Fibroblast of lung (primary cell): ENCODE data around the gene SPNS1.
A peak's percentile ranks its signal among the peaks of the same experiment; 100 is the strongest.

Experiments used
- CTCF ChIP-seq, 2 donors: IDR thresholded peaks in 1 of 2; conservative IDR thresholded peaks in 1 of 2; 1 replicate in 1 of 2; 2 replicates in 1 of 2; pipeline ENCODE4 v1.5.1; 2011 to 2012; ENCODE audit warnings: low read length in 2 of 2, control low read depth in 1 of 2, inconsistent platforms in 1 of 2, low read depth in 1 of 2, mild to moderate bottlenecking in 1 of 2
- EZH2 ChIP-seq: IDR thresholded peaks from 2 replicates; pipeline ENCODE4 v1.5.1; 2012; ENCODE audit warnings: low read length, control low read depth, mild to moderate bottlenecking; ENCODE audit errors: missing control alignments

- TF ChIP-seq CTCF (conservative IDR thresholded peaks at IDR 0.05 in 1 of 2, IDR thresholded peaks at IDR 0.05 in 1 of 2; ENCODE audit: low read depth in 1 of 2, low read length in 2 of 2) (peak in 1 of 2 donors; percentile 35), EZH2 (no peak)
Measured at GRCh38 chr16:28977703-28978662, 3.4 kb downstream of the SPNS1 start.
